IMR-90 (cell line): ENCODE results near the gene SHISA4. TPM values are rescaled to one million over a fixed set of nuclear protein-coding genes. Genes with fewer than 3 reads are reported as not detected.

Experiments used
- ATAC-seq: fragments of 200-7000 bp; cut with Tn5 transposase; 2 replicates; pipeline ENCODE4 v1.9.1; 2020; ENCODE audit warnings: low read depth, mild to moderate bottlenecking, moderate library complexity
- Bru-seq: library from RNA; stranded (reverse); fragments of 400-500 nt; gene quantifications from one replicate; lab custom pipeline; 2021; lab: Mats Ljungman, UMichigan
- BruChase-seq, 2 experiments: library from RNA; stranded (reverse); fragments of 400-500 nt; gene quantifications; one replicate each; lab custom pipeline; 2021; lab: Mats Ljungman, UMichigan
- BruUV-seq: library from RNA; stranded (reverse); fragments of 400-500 nt; replicated peaks from 2 replicates; lab custom pipeline; 2021; lab: Mats Ljungman, UMichigan
- CTCF ChIA-PET: fragments of 300-600 bp; formaldehyde crosslinking; extraction: SDS; loops from one replicate; lab custom pipeline; 2021; ENCODE audit warnings: antibody characterized with exemption; lab: Yijun Ruan, JAX
- POLR2A ChIA-PET: fragments of 300-600 bp; sonication (Branson Sonifier 250); formaldehyde crosslinking; loops from one replicate; lab custom pipeline; 2022; ENCODE audit warnings: antibody characterized with exemption; ENCODE audit not compliant: unreplicated experiment; lab: Charles Lee
- DNase-seq: peaks from one replicate; pipeline ENCODE4 v3.0.0; 2013
- H2AFZ ChIP-seq: replicated peaks from 2 replicates; pipeline ENCODE3; 2013; ENCODE audit warnings: low read length, mild to moderate bottlenecking; ENCODE audit not compliant: poor library complexity
- H2AK5ac ChIP-seq: 2 replicates; pipeline ENCODE4 v1.6.1; 2013; ENCODE audit warnings: low read depth, low read length, inconsistent platforms
- H2AK9ac ChIP-seq: replicated peaks from 2 replicates; pipeline ENCODE3; 2013; ENCODE audit warnings: mild to moderate bottlenecking, low read depth, low read length, moderate library complexity; ENCODE audit not compliant: poor library complexity
- H2BK120ac ChIP-seq: 2 replicates; pipeline ENCODE4 v1.6.1; 2013; ENCODE audit warnings: low read depth, low read length, inconsistent platforms
- H2BK15ac ChIP-seq: 3 replicates; pipeline ENCODE4 v1.6.1; 2013; ENCODE audit warnings: low read depth, low read length, inconsistent platforms
- H2BK20ac ChIP-seq: 2 replicates; pipeline ENCODE4 v1.6.1; 2013; ENCODE audit warnings: low read depth, mild to moderate bottlenecking, inconsistent platforms, low read length, moderate library complexity
- H2BK5ac ChIP-seq: 2 replicates; pipeline ENCODE4 v1.6.1; 2013; ENCODE audit warnings: mild to moderate bottlenecking, low read depth, low read length, inconsistent platforms; ENCODE audit not compliant: poor library complexity, severe bottlenecking
- H3K14ac ChIP-seq: replicated peaks from 2 replicates; pipeline ENCODE4 v1.6.1; 2013; ENCODE audit warnings: low read depth, low read length, inconsistent platforms
- H3K18ac ChIP-seq: 2 replicates; pipeline ENCODE4 v1.6.1; 2013; ENCODE audit warnings: low read depth, low read length, control low read depth
- H3K23ac ChIP-seq: 2 replicates; pipeline ENCODE4 v1.6.1; 2013; ENCODE audit warnings: low read depth, low read length, inconsistent platforms
- H3K27ac ChIP-seq: 2 replicates; pipeline ENCODE4 v1.5.1; 2013; ENCODE audit warnings: mild to moderate bottlenecking, control low read depth, low read length; ENCODE audit not compliant: insufficient read depth
- H3K27me3 ChIP-seq: 2 replicates; pipeline ENCODE4 v1.6.1; 2013; ENCODE audit warnings: low read length; ENCODE audit not compliant: control insufficient read depth, insufficient read depth
- H3K36me3 ChIP-seq: 2 replicates; pipeline ENCODE4 v1.6.1; 2013; ENCODE audit warnings: low read length, mixed read lengths; ENCODE audit not compliant: control insufficient read depth, insufficient read depth
- H3K4ac ChIP-seq: 2 replicates; pipeline ENCODE4 v1.6.1; 2013; ENCODE audit warnings: low read depth, low read length, inconsistent platforms
- H3K4me1 ChIP-seq: 2 replicates; pipeline ENCODE4 v1.6.1; 2013; ENCODE audit warnings: low read length, mixed read lengths; ENCODE audit not compliant: control insufficient read depth, insufficient read depth
- H3K4me2 ChIP-seq: 2 replicates; pipeline ENCODE4 v1.6.1; 2013; ENCODE audit warnings: low read depth, mild to moderate bottlenecking, control low read depth, low read length, moderate library complexity
- H3K4me3 ChIP-seq: 2 replicates; pipeline ENCODE4 v1.5.1; 2013; ENCODE audit warnings: low read depth, mild to moderate bottlenecking, control low read depth, low read length, moderate library complexity; ENCODE audit not compliant: insufficient read depth
- H3K56ac ChIP-seq: 2 replicates; pipeline ENCODE4 v1.6.1; 2013; ENCODE audit warnings: low read length, inconsistent platforms; ENCODE audit not compliant: insufficient read depth; ENCODE audit errors: extremely low read depth
- H3K79me1 ChIP-seq, 2 experiments: 2 replicates each; pipeline ENCODE4 v1.6.1; 2013; ENCODE audit warnings: low read length in 2 of 2, inconsistent platforms in 1 of 2, low read depth in 1 of 2
- H3K9ac ChIP-seq: 2 replicates; pipeline ENCODE4 v1.6.1; 2013; ENCODE audit warnings: low read depth, low read length, control low read depth
- H3K9me1 ChIP-seq: 2 replicates; pipeline ENCODE4 v1.6.1; 2013; ENCODE audit warnings: low read length, inconsistent platforms; ENCODE audit not compliant: insufficient read depth
- H3K9me3 ChIP-seq: 2 replicates; pipeline ENCODE4 v1.6.1; 2013; ENCODE audit warnings: low read length; ENCODE audit not compliant: control insufficient read depth, insufficient read depth
- H4K20me1 ChIP-seq: 2 replicates; pipeline ENCODE4 v1.6.1; 2013; ENCODE audit warnings: low read length, inconsistent platforms; ENCODE audit not compliant: insufficient read depth
- H4K5ac ChIP-seq: 2 replicates; pipeline ENCODE4 v1.6.1; 2013; ENCODE audit warnings: mild to moderate bottlenecking, low read depth, low read length, control low read depth
- H4K8ac ChIP-seq, 2 experiments: 2 replicates each; pipeline ENCODE4 v1.6.1; 2013; ENCODE audit warnings: low read depth in 2 of 2, low read length in 2 of 2, control low read depth in 1 of 2, inconsistent platforms in 1 of 2
- H4K91ac ChIP-seq: 2 replicates; pipeline ENCODE4 v1.6.1; 2013; ENCODE audit warnings: low read depth, low read length, inconsistent platforms; ENCODE audit not compliant: insufficient read depth
- CHD1 ChIP-seq: IDR thresholded peaks from 2 replicates; pipeline ENCODE4 v1.6.1; 2012; ENCODE audit warnings: low read depth, low read length, improper control_type of control experiment
- MAFK ChIP-seq: IDR thresholded peaks from 2 replicates; pipeline ENCODE4 v1.6.1; 2012; ENCODE audit warnings: low read depth, low read length, improper control_type of control experiment
- MAZ ChIP-seq: IDR thresholded peaks from 2 replicates; pipeline ENCODE4 v1.6.1; 2012; ENCODE audit warnings: low read depth, mild to moderate bottlenecking, low read length, improper control_type of control experiment, moderate library complexity, borderline replicate concordance
- MXI1 ChIP-seq: IDR thresholded peaks from 2 replicates; pipeline ENCODE4 v1.6.1; 2012; ENCODE audit warnings: low read depth, mild to moderate bottlenecking, low read length, moderate library complexity, borderline replicate concordance
- NFE2L2 ChIP-seq: fragments of 150-350 bp; IDR thresholded peaks from 2 replicates; pipeline ENCODE4 v1.6.1; 2016; ENCODE audit warnings: low read depth, mild to moderate bottlenecking, low read length
- POLR2A ChIP-seq: IDR thresholded peaks from 2 replicates; pipeline ENCODE4 v1.6.1; 2012; ENCODE audit warnings: mild to moderate bottlenecking, low read depth, low read length
- RAD21 ChIP-seq: IDR thresholded peaks from 2 replicates; pipeline ENCODE4 v1.6.1; 2012; ENCODE audit warnings: low read length, improper control_type of control experiment
- SMC3 ChIP-seq: fragments of 150-350 bp; IDR thresholded peaks from 2 replicates; pipeline ENCODE4 v1.6.1; 2016; ENCODE audit warnings: low read depth, mild to moderate bottlenecking, antibody characterized with exemption, low read length, moderate library complexity
- USF2 ChIP-seq: fragments of 150-350 bp; IDR thresholded peaks from 2 replicates; pipeline ENCODE4 v1.6.1; 2017; ENCODE audit warnings: mild to moderate bottlenecking, antibody characterized with exemption, low read length, low read depth
- WGBS, 2 experiments: methylation state at CpG; one replicate each; pipeline versions ENCODE4 v1.1.5 to v1.1.7; 2013; ENCODE audit warnings: missing lambda C conversion rate in 2 of 2; ENCODE audit not compliant: insufficient read length in 1 of 2; ENCODE audit errors: extremely low coverage in 2 of 2; 5-methylcytosine and 5-hydroxymethylcytosine counted together
- dilution Hi-C: fragments of 300-500 bp; cut with HindIII; formaldehyde crosslinking; loops from one replicate; pipeline ENCODE4 v1.14.3; 2018; ENCODE audit warnings: low sequenced_read_pairs; ENCODE audit not compliant: unreplicated experiment
- in situ Hi-C: fragments of 300-500 bp; cut with MboI; formaldehyde crosslinking; loops from 3 replicates; pipeline ENCODE4 v1.14.3; 2019; ENCODE audit warnings: low sequenced_read_pairs, inconsistent platforms, mixed read lengths
- intact Hi-C: fragments of 100-400 bp; cut with micrococcal nuclease; formaldehyde crosslinking; loops from 2 replicates; pipeline ENCODE4 v1.10.0; 2022
- long read RNA-seq: library from polyadenylated mRNA; unstranded; transcript quantifications from one replicate; pipeline ENCODE4 v2.0.0, GENCODE V29; 2021; ENCODE audit not compliant: unreplicated experiment
- polyA plus RNA-seq, 3 experiments: library from polyadenylated mRNA; depleted of rRNA; stranded (reverse); fragments of >200 nt; gene quantifications; 2 replicates each; pipeline ENCODE4 v1.2.3, GENCODE V29; 2012; ENCODE audit warnings: low replicate concordance in 1 of 3
- total RNA-seq: library from RNA; depleted of rRNA; stranded (reverse); fragments of >200 nt; gene quantifications from 2 replicates; pipeline ENCODE4 v1.2.3, GENCODE V29; 2012; rRNA removed
- TF ChIP-seq, protein P1 (sequence below): fragments of 150-350 bp; IDR thresholded peaks from 2 replicates; pipeline ENCODE4 v1.6.1; 2016; ENCODE audit warnings: low read depth, mild to moderate bottlenecking, low read length, moderate library complexity, borderline replicate concordance

Gene SHISA4
- total RNA-seq (10.0 and 11.1 TPM in 2 replicates), polyA plus RNA-seq (2012; rRNA removed) (34.8 and 47.8 TPM in 2 replicates), Bru-seq, nascent RNA (percentile 49 among the genes with signal in this experiment), BruChase-seq, experiment 1, labeled RNA remaining after a 6-hour chase (percentile 48 among the genes with signal in this experiment), BruChase-seq, experiment 2, labeled RNA remaining after a 2-hour chase (percentile 46 among the genes with signal in this experiment)
- polyA plus RNA-seq (2012; cell fraction: cytosol; rRNA removed): 29.9 and 53.0 TPM in 2 replicates
- 15.0 and 28.3 TPM in 2 replicates for polyA plus RNA-seq (2012; cell fraction: nucleus; rRNA removed; ENCODE audit: low replicate concordance)
- long read RNA-seq, transcript SHISA4-201 (5 exons, 1,341 nt): major isoform, 17 of 27 reads
- long read RNA-seq, partial matches to known transcripts: 6 of 27 reads
- long read RNA-seq, other reads (novel, unspliced or antisense): 4 of 27 reads

DNA sequence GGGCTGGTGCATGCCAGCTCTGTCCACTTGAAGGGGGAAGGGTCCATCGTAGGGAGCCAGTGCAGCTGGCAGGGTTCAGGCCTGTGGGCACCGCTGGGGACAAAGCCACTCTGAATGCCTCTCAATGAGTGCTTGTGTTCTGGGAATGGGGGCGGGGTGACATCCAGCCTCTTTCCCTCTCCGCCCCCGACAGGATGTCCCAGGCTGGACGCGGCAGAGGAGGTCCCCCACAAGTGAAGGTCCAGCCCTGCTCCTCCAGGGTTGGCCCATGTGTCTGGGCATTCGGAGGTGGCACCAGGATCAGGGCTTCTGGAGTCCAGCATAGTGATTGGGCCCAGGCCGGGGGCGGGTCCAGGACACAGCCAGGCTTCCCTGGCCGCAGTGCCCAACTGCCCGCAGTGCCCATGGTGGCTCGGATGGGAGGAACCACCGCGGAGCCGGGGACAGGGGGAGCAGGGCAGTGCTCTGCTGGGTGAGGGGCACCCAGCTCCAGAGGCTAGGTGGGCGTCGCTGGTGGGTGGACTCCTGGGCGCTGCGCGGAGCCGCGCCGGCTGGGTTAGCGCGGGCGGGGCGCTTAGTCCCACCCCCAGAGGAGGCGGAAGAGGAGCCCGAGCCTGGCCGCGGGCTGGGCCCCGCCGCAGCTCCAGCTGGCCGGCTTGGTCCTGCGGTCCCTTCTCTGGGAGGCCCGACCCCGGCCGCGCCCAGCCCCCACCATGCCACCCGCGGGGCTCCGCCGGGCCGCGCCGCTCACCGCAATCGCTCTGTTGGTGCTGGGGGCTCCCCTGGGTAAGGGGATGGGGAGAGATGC is at the start of gene SHISA4:
Gene SHISA4 (plus strand): TSS at position 617 of the 808 bp plus-strand sequence. CDS start 97 bp downstream, at position 714.
- BruUV-seq: no TSS peak
- Histone ChIP-seq H3K4me1 (peaks cover 22% of the 10 kb centered on the region), H2AK9ac (peak within 1 kb of the TSS; percentile 96), H2BK20ac (peak within 1 kb of the TSS; percentile 54; the same call in 1 of the 2 replicates), H2AFZ (peak within 1 kb of the TSS; percentile 99), H4K5ac (peak within 1 kb of the TSS; percentile 43; the same call in 1 of the 2 replicates), H3K9me3 (no peaks in the 10 kb centered on the region), H4K91ac (peak within 1 kb of the TSS; percentile 58), H3K36me3 (peaks cover 6% of the 10 kb centered on the region), H3K27me3 (no peaks in the 10 kb centered on the region), H3K27ac (peak within 1 kb of the TSS; percentile 75), H3K23ac (peak within 1 kb of the TSS; percentile 19), H3K4me2 (peak within 1 kb of the TSS; percentile 93), H3K4ac (peak within 1 kb of the TSS; percentile 84), H4K8ac (peak within 1 kb of the TSS; percentile 56 to 75; a peak in 3 of 4 replicates), H3K56ac (no peak within 1 kb of the TSS; the same call in 1 of the 2 replicates), H2BK15ac (no peak within 1 kb of the TSS; the same call in 2 of the 3 replicates), H4K20me1 (no peaks in the 10 kb centered on the region), H3K14ac (peak within 1 kb of the TSS; percentile 84), H2AK5ac (peak within 1 kb of the TSS; percentile 49), H2BK120ac (peak within 1 kb of the TSS; percentile 76; the same call in 1 of the 2 replicates), H3K9me1 (peaks cover 28% of the 10 kb centered on the region), H3K18ac (peak within 1 kb of the TSS; percentile 58; the same call in 1 of the 2 replicates), H3K4me3 (peak within 1 kb of the TSS; percentile 94), H3K9ac (peak within 1 kb of the TSS; percentile 90), H3K79me1 (peaks cover 3 to 21% of the 10 kb centered on the region in 2 experiments; a peak in 3 of 4 replicates), H2BK5ac (peak within 1 kb of the TSS; percentile 51)
- DNase-seq (peak; percentile 29), ATAC-seq (peak; percentile 88)
- intact Hi-C loops (loop anchor here (10.0 kb wide), 1 partner anchor 226 kb away; no protein-coding TSS in a partner anchor), in situ Hi-C loops (no loop called here), dilution Hi-C loops (no loop called here)
- ChIA-PET POLR2A (no interaction called here), CTCF (interaction anchor here (0.6 kb wide), 1 partner anchor 52 kb away, joined by 3 read pairs; no protein-coding TSS in a partner anchor)
- WGBS, 2 experiments: 7% methylated on average over 17 of the region's 49 CpGs; no CpG with 5 or more reads in 1 of the 2 experiments
- TF ChIP-seq CHD1 (no peak), USF2 (no peak), MAZ (no peak), POLR2A (no peak), MXI1 (no peak), SMC3 (no peak), MAFK (no peak), RAD21 (no peak), NFE2L2 (no peak)
- TF ChIP-seq, protein P1, sequence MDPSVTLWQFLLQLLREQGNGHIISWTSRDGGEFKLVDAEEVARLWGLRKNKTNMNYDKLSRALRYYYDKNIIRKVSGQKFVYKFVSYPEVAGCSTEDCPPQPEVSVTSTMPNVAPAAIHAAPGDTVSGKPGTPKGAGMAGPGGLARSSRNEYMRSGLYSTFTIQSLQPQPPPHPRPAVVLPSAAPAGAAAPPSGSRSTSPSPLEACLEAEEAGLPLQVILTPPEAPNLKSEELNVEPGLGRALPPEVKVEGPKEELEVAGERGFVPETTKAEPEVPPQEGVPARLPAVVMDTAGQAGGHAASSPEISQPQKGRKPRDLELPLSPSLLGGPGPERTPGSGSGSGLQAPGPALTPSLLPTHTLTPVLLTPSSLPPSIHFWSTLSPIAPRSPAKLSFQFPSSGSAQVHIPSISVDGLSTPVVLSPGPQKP: no peak
